H9 (cell line): ENCODE results near the gene ULK4. TPM values are rescaled to one million over a fixed set of nuclear protein-coding genes. Genes with fewer than 3 reads are reported as not detected.

ENCODE experiments used
- DNase-seq: peaks from one replicate; pipeline ENCODE4 v3.0.0-alpha.2; 2017
- H2AFZ ChIP-seq: one replicate; pipeline ENCODE4 v1.6.1; 2013; ENCODE audit warnings: mild to moderate bottlenecking, low read length, control low read depth, moderate library complexity
- H2AK5ac ChIP-seq: 2 replicates; pipeline ENCODE4 v1.6.1; 2013; ENCODE audit warnings: low read length, control low read depth, mixed read lengths; ENCODE audit not compliant: insufficient read length
- H2BK120ac ChIP-seq: one replicate; pipeline ENCODE4 v1.6.1; 2013; ENCODE audit warnings: low read depth, mild to moderate bottlenecking, low read length, control low read depth, inconsistent platforms; ENCODE audit not compliant: poor library complexity, severe bottlenecking
- H2BK12ac ChIP-seq: 2 replicates; pipeline ENCODE4 v1.6.1; 2013; ENCODE audit warnings: low read length, control low read depth, mixed read lengths, low read depth; ENCODE audit not compliant: insufficient read length
- H2BK15ac ChIP-seq: 2 replicates; pipeline ENCODE4 v1.6.1; 2013; ENCODE audit warnings: low read depth, low read length, control low read depth
- H2BK20ac ChIP-seq: one replicate; pipeline ENCODE4 v1.6.1; 2013; ENCODE audit warnings: low read depth, mild to moderate bottlenecking, low read length, control low read depth, inconsistent platforms; ENCODE audit not compliant: poor library complexity, severe bottlenecking
- H2BK5ac ChIP-seq: 2 replicates; pipeline ENCODE4 v1.6.1; 2013; ENCODE audit warnings: low read length, control low read depth, mixed read lengths; ENCODE audit not compliant: insufficient read length
- H3K14ac ChIP-seq: 2 replicates; pipeline ENCODE4 v1.6.1; 2013; ENCODE audit warnings: low read length, control low read depth; ENCODE audit not compliant: insufficient read depth
- H3K18ac ChIP-seq: 2 replicates; pipeline ENCODE4 v1.6.1; 2013; ENCODE audit warnings: low read depth, mild to moderate bottlenecking, mixed read lengths, low read length, control low read depth; ENCODE audit not compliant: insufficient read length
- H3K23ac ChIP-seq: 2 replicates; pipeline ENCODE4 v1.6.1; 2013; ENCODE audit warnings: low read length, control low read depth, mixed read lengths, low read depth; ENCODE audit not compliant: insufficient read length
- H3K23me2 ChIP-seq: 2 replicates; pipeline ENCODE4 v1.6.1; 2013; ENCODE audit warnings: low read depth, mild to moderate bottlenecking, mixed read lengths, low read length, control low read depth; ENCODE audit not compliant: insufficient read length, poor library complexity, severe bottlenecking
- H3K27ac ChIP-seq: 2 replicates; pipeline ENCODE4 v1.5.1; 2013; ENCODE audit warnings: low read length, control low read depth, mixed read lengths, low read depth; ENCODE audit not compliant: insufficient read length
- H3K27me3 ChIP-seq: 2 replicates; pipeline ENCODE4 v1.6.1; 2013; ENCODE audit warnings: low read length, control low read depth, inconsistent platforms; ENCODE audit not compliant: insufficient read depth
- H3K4ac ChIP-seq: 2 replicates; pipeline ENCODE4 v1.6.1; 2013; ENCODE audit warnings: low read depth, mild to moderate bottlenecking, control low read depth, inconsistent platforms, low read length, moderate library complexity
- H3K4me1 ChIP-seq: 2 replicates; pipeline ENCODE4 v1.6.1; 2013; ENCODE audit warnings: low read length, control low read depth, inconsistent platforms; ENCODE audit not compliant: insufficient read depth
- H3K4me2 ChIP-seq: 2 replicates; pipeline ENCODE4 v1.6.1; 2013; ENCODE audit warnings: low read length, control low read depth, mixed read lengths; ENCODE audit not compliant: insufficient read length, insufficient read depth
- H3K56ac ChIP-seq: 2 replicates; pipeline ENCODE4 v1.6.1; 2013; ENCODE audit warnings: low read depth, mild to moderate bottlenecking, mixed read lengths, low read length, control low read depth; ENCODE audit not compliant: insufficient read length
- H3K79me1 ChIP-seq: 2 replicates; pipeline ENCODE4 v1.6.1; 2013; ENCODE audit warnings: low read depth, mild to moderate bottlenecking, moderate library complexity, low read length, control low read depth, inconsistent platforms; ENCODE audit not compliant: insufficient read depth, poor library complexity, severe bottlenecking
- H3K79me2 ChIP-seq: 2 replicates; pipeline ENCODE4 v1.6.1; 2013; ENCODE audit warnings: low read length, control low read depth, inconsistent platforms; ENCODE audit not compliant: insufficient read depth
- H3K9ac ChIP-seq: 2 replicates; pipeline ENCODE4 v1.6.1; 2013; ENCODE audit warnings: low read length, control low read depth, mixed read lengths; ENCODE audit not compliant: insufficient read length; ENCODE audit errors: extremely low read depth
- H3K9me3 ChIP-seq: one replicate; pipeline ENCODE4 v1.6.1; 2013; ENCODE audit warnings: low read depth, low read length, inconsistent platforms; ENCODE audit not compliant: control insufficient read depth
- H3T11ph ChIP-seq: one replicate; pipeline ENCODE4 v1.6.1; 2013; ENCODE audit warnings: mild to moderate bottlenecking, low read length, control low read depth, inconsistent platforms
- H4K20me1 ChIP-seq: one replicate; pipeline ENCODE4 v1.6.1; 2013; ENCODE audit not compliant: control insufficient read depth, insufficient read length, insufficient read depth
- H4K5ac ChIP-seq: 2 replicates; pipeline ENCODE4 v1.6.1; 2013; ENCODE audit warnings: low read depth, mild to moderate bottlenecking, mixed read lengths, low read length, control low read depth; ENCODE audit not compliant: insufficient read length
- H4K8ac ChIP-seq: replicated peaks from 2 replicates; pipeline ENCODE4 v1.6.1; 2013; ENCODE audit warnings: low read length, control low read depth, mixed read lengths, low read depth; ENCODE audit not compliant: insufficient read length
- H4K91ac ChIP-seq: 2 replicates; pipeline ENCODE4 v1.6.1; 2013; ENCODE audit warnings: low read depth, mild to moderate bottlenecking, moderate library complexity, mixed read lengths, low read length, control low read depth; ENCODE audit not compliant: insufficient read length
- H3K27ac Mint-ChIP-seq, 3 experiments: 2 replicates in 2 of 3; 3 replicates in 1 of 3; pipeline ENCODE4 v1.8.0; 2020 to 2021; ENCODE audit warnings: mixed read lengths in 3 of 3, mild to moderate bottlenecking in 1 of 3, moderate library complexity in 1 of 3
- H3K27me3 Mint-ChIP-seq: 2 replicates; pipeline ENCODE4 v1.8.0; 2021; ENCODE audit warnings: low read depth, mild to moderate bottlenecking, moderate library complexity, mixed read lengths
- H3K36me3 Mint-ChIP-seq, 3 experiments: 2 replicates in 2 of 3; 3 replicates in 1 of 3; pipeline ENCODE4 v1.8.0; 2020 to 2021; ENCODE audit warnings: low read depth in 3 of 3, mixed read lengths in 3 of 3; ENCODE audit not compliant: insufficient read depth in 1 of 3
- H3K4me1 Mint-ChIP-seq, 2 experiments: 2 replicates each; pipeline ENCODE4 v1.8.0; 2020; ENCODE audit warnings: mixed read lengths in 2 of 2
- H3K4me3 Mint-ChIP-seq, 2 experiments: 2 replicates in 1 of 2; 3 replicates in 1 of 2; pipeline ENCODE4 v1.8.0; 2020 to 2021; ENCODE audit warnings: mild to moderate bottlenecking in 2 of 2, mixed read lengths in 2 of 2, moderate library complexity in 1 of 2
- H3K9me3 Mint-ChIP-seq, 2 experiments: 2 replicates in 1 of 2; 3 replicates in 1 of 2; pipeline ENCODE4 v1.8.0; 2020; ENCODE audit warnings: mild to moderate bottlenecking in 2 of 2, mixed read lengths in 2 of 2, moderate library complexity in 1 of 2
- CTCF ChIP-seq: fragments of 200-600 bp; sonication (generic); conservative IDR thresholded peaks from 3 replicates; pipeline ENCODE4 v1.8.0; 2021; ENCODE audit warnings: antibody characterized with exemption, mild to moderate bottlenecking
- WGBS: extraction: QIAGEN DNeasy Blood & Tissue Kit; methylation state at CpG from one replicate; pipeline ENCODE4 v1.1.7; 2013; ENCODE audit warnings: missing lambda C conversion rate, low lambda C conversion rate, mixed read lengths; ENCODE audit not compliant: insufficient read length; ENCODE audit errors: extremely low coverage; 5-methylcytosine and 5-hydroxymethylcytosine counted together
- total RNA-seq: library from RNA; stranded (reverse); gene quantifications from 2 replicates; pipeline ENCODE4 v1.2.1, GENCODE V29; 2021

ULK4 gene
- total RNA-seq, 1 experiment from 2014 or later: 12.9 TPM

- H2BK5ac ChIP-seq: no peak overlapping the region
- H4K5ac ChIP-seq: no peak overlapping the region
- H3K4me1 Mint-ChIP-seq: peaks cover 56% of the 10 kb centered on the region in 2 experiments
- H3K56ac ChIP-seq: no peak overlapping the region
- DNase-seq: no peak
- H2BK15ac ChIP-seq: no peak overlapping the region
- no peak overlapping the region for H2BK120ac ChIP-seq
- H2BK20ac ChIP-seq: no peak overlapping the region
- H3K79me2 ChIP-seq: no peaks in the 10 kb centered on the region
- no peak overlapping the region for H3K23ac ChIP-seq
- H2AK5ac ChIP-seq: no peak overlapping the region
- no CpG with 5 or more reads among the region's 6 CpGs for WGBS
- no peaks in the 10 kb centered on the region for H3K79me1 ChIP-seq
- H3K18ac ChIP-seq: no peak overlapping the region
- no peak for TF ChIP-seq CTCF
- no peaks in the 10 kb centered on the region for H3K9me3 ChIP-seq
- 0 out of 7 replicates have a peak overlapping the region, but pooled peaks of 1 of the 3 experiments have one; percentile 4 for H3K27ac Mint-ChIP-seq
- H3K9me3 Mint-ChIP-seq: no peaks in the 10 kb centered on the region; a peak in 1 of 5 replicates
- H4K8ac ChIP-seq: no peak overlapping the region
- H3K4ac ChIP-seq: no peak overlapping the region
- peaks cover 10% of the 10 kb centered on the region for H3K4me1 ChIP-seq
- H3K4me2 ChIP-seq: no peak overlapping the region
- H3K23me2 ChIP-seq: no peaks in the 10 kb centered on the region
- no peak overlapping the region for H3K27ac ChIP-seq
- no peaks in the 10 kb centered on the region for H3K27me3 ChIP-seq
- no peaks in the 10 kb centered on the region for H4K20me1 ChIP-seq
- H3T11ph ChIP-seq: no peak overlapping the region
- H3K14ac ChIP-seq: no peak overlapping the region; the same call in 1 of the 2 replicates
- no peaks in the 10 kb centered on the region for H3K36me3 Mint-ChIP-seq
- H2AFZ ChIP-seq: no peak overlapping the region
- no peak overlapping the region for H4K91ac ChIP-seq
- H2BK12ac ChIP-seq: no peak overlapping the region
- H3K9ac ChIP-seq: no peak overlapping the region
- H3K27me3 Mint-ChIP-seq: no peaks in the 10 kb centered on the region
- no peak overlapping the region for H3K4me3 Mint-ChIP-seq
These were observed 382.0 kb downstream of the ULK4 start for GRCh38 chr3:41579861-41580260.
